LNCAP (cell line): ENCODE data around the gene CCDC187.
A peak's percentile ranks its signal among the peaks of the same experiment; 100 is the strongest.

Experiments
- TF ChIP-seq, protein P1 (sequence below): fragments of 450-650 bp; IDR thresholded peaks from 2 replicates; pipeline ENCODE4 v1.5.1; 2017; ENCODE audit warnings: mild to moderate bottlenecking

The CCDC187 gene

DNA sequence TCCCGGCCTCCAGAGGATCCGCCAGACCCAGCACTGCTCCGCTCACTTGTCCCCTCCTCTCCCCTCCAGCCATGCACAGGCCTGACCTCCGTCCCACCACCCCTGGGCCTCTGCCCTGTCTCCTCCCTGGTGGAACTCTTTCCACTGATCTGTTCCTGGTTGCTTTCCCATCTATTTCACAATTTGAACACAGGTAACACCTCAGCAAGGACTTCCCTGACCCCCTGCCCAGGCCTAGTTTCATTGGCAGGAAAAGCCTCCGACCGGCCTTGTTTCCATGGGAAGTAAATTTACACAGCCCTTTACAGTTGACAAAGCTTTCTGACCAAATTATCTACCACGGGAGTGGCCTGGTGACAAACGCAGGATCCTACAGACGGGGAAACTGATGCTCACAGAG is 73.1 kb downstream of the CCDC187 start:
- TF ChIP-seq, protein P1, sequence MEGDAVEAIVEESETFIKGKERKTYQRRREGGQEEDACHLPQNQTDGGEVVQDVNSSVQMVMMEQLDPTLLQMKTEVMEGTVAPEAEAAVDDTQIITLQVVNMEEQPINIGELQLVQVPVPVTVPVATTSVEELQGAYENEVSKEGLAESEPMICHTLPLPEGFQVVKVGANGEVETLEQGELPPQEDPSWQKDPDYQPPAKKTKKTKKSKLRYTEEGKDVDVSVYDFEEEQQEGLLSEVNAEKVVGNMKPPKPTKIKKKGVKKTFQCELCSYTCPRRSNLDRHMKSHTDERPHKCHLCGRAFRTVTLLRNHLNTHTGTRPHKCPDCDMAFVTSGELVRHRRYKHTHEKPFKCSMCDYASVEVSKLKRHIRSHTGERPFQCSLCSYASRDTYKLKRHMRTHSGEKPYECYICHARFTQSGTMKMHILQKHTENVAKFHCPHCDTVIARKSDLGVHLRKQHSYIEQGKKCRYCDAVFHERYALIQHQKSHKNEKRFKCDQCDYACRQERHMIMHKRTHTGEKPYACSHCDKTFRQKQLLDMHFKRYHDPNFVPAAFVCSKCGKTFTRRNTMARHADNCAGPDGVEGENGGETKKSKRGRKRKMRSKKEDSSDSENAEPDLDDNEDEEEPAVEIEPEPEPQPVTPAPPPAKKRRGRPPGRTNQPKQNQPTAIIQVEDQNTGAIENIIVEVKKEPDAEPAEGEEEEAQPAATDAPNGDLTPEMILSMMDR: no peak

DNA sequence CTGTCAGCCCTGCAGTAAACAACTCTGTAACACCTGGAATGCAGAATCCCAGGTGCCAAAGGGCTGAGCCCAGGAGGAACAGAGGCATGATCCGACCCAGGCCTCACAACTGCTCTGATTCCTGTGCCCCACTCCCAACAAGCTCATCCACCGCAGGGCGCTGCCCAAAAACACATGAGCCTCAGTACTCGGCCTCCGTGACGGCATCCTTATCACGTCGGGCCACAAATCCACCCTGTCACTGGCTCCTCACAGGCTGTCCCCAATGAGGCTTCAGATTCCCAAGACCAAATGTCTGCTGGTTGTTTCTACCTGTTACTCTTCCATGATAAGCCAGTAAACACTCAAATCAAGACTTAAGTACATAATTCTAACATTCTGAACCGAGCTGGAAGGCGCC is 73.5 kb downstream of the CCDC187 start:
- TF ChIP-seq, protein P1: no peak

DNA sequence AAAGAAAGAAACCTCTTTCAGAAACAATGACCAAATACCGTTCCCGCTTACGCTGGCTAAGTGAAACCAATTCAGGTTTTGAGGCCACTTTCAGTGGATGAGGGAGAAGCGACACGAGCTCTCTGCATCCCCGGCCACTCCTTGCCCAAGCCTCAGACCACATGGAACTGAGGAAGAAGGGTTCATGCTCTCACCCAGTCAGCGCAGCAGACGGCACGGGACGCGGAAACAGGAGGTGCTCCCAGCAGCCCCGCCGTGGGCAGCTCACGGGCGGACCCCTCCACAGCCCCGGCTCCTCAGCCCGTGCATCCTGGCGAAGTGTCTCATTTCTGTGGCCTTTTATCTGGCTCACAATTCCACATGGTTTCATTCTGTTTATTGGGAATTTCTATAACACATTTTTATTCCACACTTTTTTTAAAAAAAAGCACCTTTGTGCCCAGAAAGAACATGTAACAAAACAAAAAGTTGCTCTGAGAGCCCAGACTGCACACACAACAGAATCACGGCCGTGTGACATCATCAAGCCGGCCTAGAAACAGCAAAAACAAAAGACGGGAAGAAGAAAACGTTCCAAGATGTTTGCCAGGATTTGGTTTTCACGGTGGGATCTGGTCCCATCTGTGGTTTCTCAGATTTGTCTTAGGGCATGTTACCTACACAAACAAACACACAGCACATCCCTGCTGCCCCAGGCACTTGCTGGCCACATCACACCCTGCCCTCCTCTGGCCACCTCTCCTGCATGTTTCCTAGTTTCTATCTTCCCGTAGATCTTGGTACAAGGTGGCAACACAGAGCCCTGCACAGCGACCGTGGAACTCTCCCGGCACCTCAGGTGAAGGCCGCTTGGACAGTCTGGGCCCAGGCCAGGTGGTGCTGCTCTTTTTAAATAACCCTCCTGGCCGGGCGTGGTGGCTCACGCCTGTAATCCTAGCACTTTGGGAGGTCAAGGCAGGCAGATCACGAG is 74.5 kb downstream of the CCDC187 start:
- TF ChIP-seq, protein P1: no peak

DNA sequence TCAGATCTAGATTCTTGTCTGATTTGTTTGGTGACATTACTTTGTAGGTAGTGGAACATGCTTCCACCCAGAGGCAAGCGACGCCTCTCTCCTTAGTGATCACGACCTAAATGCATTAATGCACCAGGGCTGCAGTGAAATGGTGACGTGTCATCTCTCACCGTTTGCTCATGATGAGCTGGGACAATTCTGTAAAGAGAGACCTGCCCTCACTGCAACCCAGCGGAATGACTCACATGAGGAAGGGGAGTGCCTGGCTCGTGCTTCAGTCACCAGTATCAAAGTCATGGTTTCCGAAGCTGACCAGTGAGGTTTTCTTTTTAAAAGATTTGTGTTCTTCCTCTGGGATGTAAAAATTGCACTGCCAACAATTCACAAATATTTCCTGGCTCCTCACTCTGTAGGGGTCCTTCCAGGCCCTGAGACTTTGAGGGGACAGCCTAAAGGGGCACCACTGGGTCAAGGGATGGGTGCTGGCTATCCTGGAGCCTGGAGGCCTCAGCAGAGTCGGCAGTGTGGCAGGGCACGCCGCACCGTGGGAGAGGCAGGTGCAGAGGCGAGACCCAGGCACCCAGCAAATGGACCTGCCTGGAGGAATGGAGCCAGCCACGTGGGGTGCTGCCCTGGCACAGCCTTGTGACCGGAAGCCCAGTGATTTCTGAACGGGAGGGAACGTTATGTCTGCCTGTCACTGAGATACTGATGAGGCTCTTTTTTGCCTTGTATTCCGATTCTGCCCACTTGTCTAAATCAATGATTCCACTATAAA is 75.6 kb downstream of the CCDC187 start:
- TF ChIP-seq, protein P1: no peak

DNA sequence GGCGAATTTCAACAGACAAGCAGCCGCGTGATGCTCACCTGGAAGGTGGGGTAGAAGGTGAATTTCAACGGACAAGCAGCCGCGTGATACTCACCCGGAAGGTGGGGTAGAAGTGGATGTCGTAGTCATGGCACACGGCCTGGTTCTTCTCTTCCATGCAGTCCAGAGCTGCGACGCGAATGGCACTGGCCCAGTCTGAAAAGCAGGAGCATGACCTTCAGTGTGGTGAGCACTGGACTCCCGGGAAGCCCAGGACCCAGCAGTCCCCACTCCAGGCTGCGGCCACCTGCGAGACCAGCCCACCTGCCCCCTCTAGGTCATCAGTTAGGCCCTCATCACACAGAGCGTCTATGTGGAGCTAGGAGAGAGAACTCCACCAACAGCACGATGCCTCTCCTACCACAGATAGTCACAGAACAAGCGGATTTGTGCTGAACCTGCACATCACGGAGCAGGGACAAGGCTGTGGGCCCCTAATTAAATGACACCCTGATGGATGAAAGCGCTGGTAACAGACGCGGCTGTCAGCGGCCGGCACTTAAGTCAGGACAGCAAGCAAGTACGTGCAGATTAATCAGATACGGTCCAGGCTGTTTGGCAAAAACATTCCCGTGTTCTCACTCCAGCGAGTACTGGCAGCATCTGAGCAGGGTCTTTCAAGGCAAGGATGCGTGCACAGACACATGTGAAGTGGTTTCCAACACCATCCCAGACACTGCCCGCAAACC is 77.0 kb downstream of the CCDC187 start:
- TF ChIP-seq, protein P1: no peak

DNA sequence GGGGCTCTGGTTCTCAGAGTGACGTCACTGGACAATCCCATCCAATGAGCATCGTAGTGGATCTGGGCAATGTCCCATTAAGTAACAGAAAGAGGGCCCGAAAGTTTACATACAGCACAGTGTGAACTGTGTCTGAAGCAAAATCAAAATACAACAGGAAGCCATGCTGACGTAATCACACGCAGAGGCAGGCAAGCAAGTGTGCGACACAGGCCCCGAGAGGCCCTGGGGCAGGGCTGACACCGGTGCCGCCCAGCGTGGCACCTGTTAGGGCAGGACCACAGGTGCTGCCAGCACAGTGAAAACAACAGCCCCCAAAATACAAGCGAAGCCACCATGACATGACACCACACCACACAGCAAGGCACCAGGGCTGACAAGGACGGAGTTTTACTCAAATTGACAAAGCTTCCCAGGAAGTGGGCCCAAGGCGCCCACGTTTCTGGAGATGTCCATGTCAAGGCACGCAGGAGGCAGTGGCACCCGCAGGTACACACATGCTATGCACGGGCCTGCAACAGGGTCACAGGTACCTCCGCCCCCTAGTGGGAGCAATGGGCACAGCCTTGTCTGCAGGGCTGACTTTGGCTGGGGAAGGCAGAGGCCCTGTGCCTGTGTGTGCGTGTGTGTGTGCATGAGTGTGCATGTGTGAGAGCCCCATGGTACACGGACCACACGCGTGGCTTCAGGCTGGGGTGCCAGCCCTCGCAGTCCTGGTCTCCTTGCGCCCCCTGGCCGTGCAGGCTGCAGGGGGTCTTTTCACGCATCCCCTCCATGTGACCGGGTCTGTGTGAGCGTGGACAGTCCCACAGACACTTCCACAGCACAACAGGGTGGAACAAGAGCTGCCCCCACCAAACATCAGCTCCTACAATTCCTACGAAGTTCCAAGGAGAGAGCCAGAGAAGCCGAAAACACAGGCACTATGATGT is 77.9 kb downstream of the CCDC187 start:
- TF ChIP-seq, protein P1: peak; percentile 99
